ENCODE data around the gene ZSWIM1.

The ZSWIM1 gene

DNA sequence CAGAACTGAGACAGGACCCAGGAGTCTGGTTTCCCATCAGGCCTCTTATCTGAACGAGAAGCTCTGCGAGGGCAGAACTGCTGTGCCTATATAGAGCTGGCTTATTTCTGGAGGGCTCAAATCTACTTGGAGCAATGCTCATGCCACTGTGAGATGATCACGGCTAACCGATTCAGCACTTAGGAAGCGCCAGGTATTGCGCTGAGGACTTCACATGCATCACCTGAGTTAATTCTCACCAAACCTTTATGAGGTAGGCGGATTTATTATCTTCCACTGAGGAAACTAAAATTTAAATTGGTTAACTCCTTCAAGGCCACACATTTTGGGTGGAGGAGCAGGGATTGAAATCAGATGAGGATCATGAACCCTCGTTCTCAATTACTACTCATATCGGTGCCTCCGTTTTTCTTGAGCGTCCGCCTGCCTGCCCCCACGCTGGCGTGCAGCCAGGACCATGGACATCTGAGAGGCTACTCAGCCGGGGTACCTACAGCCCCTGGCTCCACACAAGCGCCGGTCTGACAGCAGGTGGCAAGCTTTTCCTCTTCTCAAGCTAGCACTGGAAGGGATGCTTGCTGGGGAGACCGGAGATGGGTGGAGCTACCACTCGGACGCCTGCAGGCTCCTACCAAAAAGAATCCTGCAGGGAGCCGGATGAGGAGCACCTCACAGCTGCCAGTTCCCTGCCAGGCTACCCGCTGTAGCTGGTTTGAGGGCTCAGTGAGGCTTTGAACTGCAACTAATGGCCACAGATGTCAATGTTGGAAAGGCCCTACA, 52.4 kb downstream of the ZSWIM1 start:
- Histone ChIP-seq H3K27ac (peak overlapping the region; percentile 99 to 100 (median 100)), H3K4me1 (peaks cover 18 to 39% (median 26%) of the 10 kb centered on the region in 10 experiments)
- no peak for TF ChIP-seq Cebpa-rat (IDR thresholded peaks at IDR 0.05)

DNA sequence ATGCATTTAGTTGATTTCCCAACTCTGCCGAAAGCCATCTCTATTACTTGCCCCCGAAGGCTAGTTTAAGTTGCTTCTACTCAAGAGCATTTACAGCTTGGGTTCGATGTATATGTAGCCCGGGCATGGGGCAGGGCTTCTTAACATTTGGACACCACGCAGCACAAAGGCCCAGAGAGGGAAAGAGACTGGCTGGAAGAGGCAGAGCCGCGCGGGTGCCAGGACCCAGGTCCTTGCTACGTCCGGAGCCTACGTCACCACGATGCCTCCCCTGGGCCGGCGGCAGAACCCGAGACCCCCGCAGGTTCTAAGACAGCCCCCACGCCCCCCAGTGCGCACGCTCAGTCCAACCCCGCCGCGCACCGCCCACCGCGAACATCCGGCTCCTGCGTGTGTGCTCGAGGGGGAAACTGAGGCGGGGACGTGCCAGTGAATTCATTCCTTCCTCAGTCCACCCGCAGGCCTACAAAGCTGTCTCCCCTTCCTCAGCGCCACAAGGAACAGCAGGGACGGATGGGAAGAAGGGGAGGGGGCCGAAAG, 53.1 kb downstream of the ZSWIM1 start:
- no peak for TF ChIP-seq Cebpa-rat (IDR thresholded peaks at IDR 0.05)
- peaks cover 0 to 50% (median 29%) of the 10 kb centered on the region in 11 experiments; a peak in 15 of 22 replicates for H4K20me1 ChIP-seq
- peaks cover 18 to 44% (median 26%) of the 10 kb centered on the region in 10 experiments for H3K4me1 ChIP-seq

More for the DNA sequence above, 52.4 kb downstream of the ZSWIM1 start:
- no peaks in the 10 kb centered on the region for H3K27me3 ChIP-seq
- peaks cover 0 to 43% (median 26%) of the 10 kb centered on the region in 11 experiments; a peak in 15 of 22 replicates for H4K20me1 ChIP-seq
- peak overlapping the region; percentile 99 to 100 (median 100) for H3K9ac ChIP-seq
- H3K9me3 ChIP-seq (replicated peaks in 1 of 11), result no peaks in the 10 kb centered on the region
- peak overlapping the region; percentile 84 to 99 (median 92) for H3K4me2 ChIP-seq
- H3K4me3 ChIP-seq, result peak overlapping the region; percentile 78 to 98 (median 86)
- H3K36me3 ChIP-seq, result peaks cover 17 to 21% (median 19%) of the 10 kb centered on the region in 11 experiments

More for the DNA sequence above, 53.1 kb downstream of the ZSWIM1 start:
- no peaks in the 10 kb centered on the region for H3K9me3 ChIP-seq (replicated peaks in 1 of 11)
- peak overlapping the region; percentile 99 to 100 (median 100) for H3K27ac ChIP-seq
- H3K4me2 ChIP-seq, result peak overlapping the region; percentile 84 to 99 (median 92)
- peak overlapping the region; percentile 78 to 98 (median 86) for H3K4me3 ChIP-seq
- peak overlapping the region; percentile 99 to 100 (median 100) for H3K9ac ChIP-seq
- H3K27me3 ChIP-seq, result no peaks in the 10 kb centered on the region
- H3K36me3 ChIP-seq, result peaks cover 24 to 27% (median 26%) of the 10 kb centered on the region in 11 experiments

All from BLaER1 treated with 17β-estradiol and CSF1 and Interleukin-3, amounts not matched to agents 10 nM and 100 nM (cell line).